Neural cell (in vitro differentiated cells): ENCODE results near the gene DNPEP. TPM values are rescaled to one million over a fixed set of nuclear protein-coding genes. Genes with fewer than 3 reads are reported as not detected.

Experiments
- H2AFZ ChIP-seq: fragments of 200-600, 300-800 bp; sonication (generic), shearing (Covaris generic); 2 replicates; pipeline ENCODE4 v1.6.0; 2014; ENCODE audit warnings: low read depth, mild to moderate bottlenecking, antibody characterized with exemption, low read length, moderate library complexity
- H3F3A ChIP-seq: fragments of 200-600 bp; shearing (Covaris generic); 2 replicates; pipeline ENCODE4 v1.6.1; 2016; ENCODE audit warnings: mild to moderate bottlenecking, moderate library complexity, mixed read lengths, antibody characterized with exemption, low read length; ENCODE audit not compliant: insufficient read depth, poor library complexity, severe bottlenecking
- H3K27ac ChIP-seq: fragments of 200-600, 300-800 bp; sonication (generic), shearing (Covaris generic); 2 replicates; pipeline ENCODE4 v1.5.1; 2014; ENCODE audit warnings: mild to moderate bottlenecking, low read length, moderate library complexity
- H3K27me3 ChIP-seq: fragments of 300-800, 200-600 bp; sonication (generic), shearing (Covaris generic); 2 replicates; pipeline ENCODE4 v1.6.0; 2014; ENCODE audit warnings: mild to moderate bottlenecking, low read depth, low read length, moderate library complexity; ENCODE audit not compliant: insufficient read depth
- H3K36me3 ChIP-seq: fragments of 300-800, 200-600 bp; sonication (generic), shearing (Covaris generic); 2 replicates; pipeline ENCODE4 v1.5.1; 2014; ENCODE audit warnings: mild to moderate bottlenecking, antibody characterized with exemption, low read length, moderate library complexity; ENCODE audit not compliant: insufficient read depth
- H3K4me2 ChIP-seq: fragments of 300-800, 200-600 bp; sonication (generic), shearing (Covaris generic); 2 replicates; pipeline ENCODE4 v1.6.0; 2014; ENCODE audit warnings: mild to moderate bottlenecking, low read length
- H3K4me3 ChIP-seq: fragments of 300-800, 200-600 bp; sonication (generic), shearing (Covaris generic); 2 replicates; pipeline ENCODE4 v1.5.1; 2014; ENCODE audit warnings: mild to moderate bottlenecking, low read length, moderate library complexity
- H3K79me2 ChIP-seq: fragments of 200-600 bp; shearing (Covaris generic); replicated peaks from 2 replicates; pipeline ENCODE4 v1.6.0; 2014; ENCODE audit warnings: mild to moderate bottlenecking, low read length, moderate library complexity; ENCODE audit not compliant: insufficient read depth
- H3K9ac ChIP-seq: fragments of 300-800, 200-600 bp; sonication (generic), shearing (Covaris generic); 2 replicates; pipeline ENCODE4 v1.6.1; 2016; ENCODE audit warnings: mild to moderate bottlenecking, low read length, mixed read lengths
- H3K9me2 ChIP-seq: fragments of 200-600 bp; shearing (Covaris generic); 2 replicates; pipeline ENCODE4 v1.6.1; 2016; ENCODE audit warnings: mild to moderate bottlenecking, low read length, mixed read lengths; ENCODE audit not compliant: insufficient read depth
- H3K9me3 ChIP-seq: fragments of 200-600, 300-800 bp; sonication (generic), shearing (Covaris generic); 2 replicates; pipeline ENCODE4 v1.6.1; 2016; ENCODE audit warnings: mild to moderate bottlenecking, mixed run types, low read length, moderate library complexity, mixed read lengths
- H4K20me1 ChIP-seq: fragments of 200-600 bp; shearing (Covaris generic); 2 replicates; pipeline ENCODE4 v1.6.1; 2016; ENCODE audit warnings: mild to moderate bottlenecking, mixed run types; ENCODE audit not compliant: insufficient read depth
- CTCF ChIP-seq: fragments of 450-650 bp; IDR thresholded peaks from 2 replicates; pipeline ENCODE4 v1.5.1; 2014; ENCODE audit warnings: antibody characterized with exemption, mild to moderate bottlenecking, moderate library complexity; ENCODE audit not compliant: poor library complexity, severe bottlenecking
- EP300 ChIP-seq: fragments of 450-650 bp; conservative IDR thresholded peaks from 2 replicates; pipeline ENCODE4 v1.6.1; 2014; ENCODE audit warnings: antibody characterized with exemption, mild to moderate bottlenecking, moderate library complexity; ENCODE audit not compliant: poor library complexity, severe bottlenecking
- EZH2 ChIP-seq: fragments of 200-600, 300-800 bp; shearing (Covaris generic), sonication (generic); IDR thresholded peaks from 2 replicates; pipeline ENCODE4 v1.6.1; 2014; ENCODE audit warnings: antibody characterized with exemption, low read length, borderline replicate concordance, mild to moderate bottlenecking; ENCODE audit not compliant: insufficient read depth, poor library complexity, severe bottlenecking
- MXI1 ChIP-seq: fragments of 450-650 bp; conservative IDR thresholded peaks from 2 replicates; pipeline ENCODE4 v1.6.1; 2014; ENCODE audit warnings: antibody characterized with exemption, mild to moderate bottlenecking; ENCODE audit not compliant: poor library complexity, severe bottlenecking
- POLR2AphosphoS5 ChIP-seq: IDR thresholded peaks from 2 replicates; pipeline ENCODE4 v1.6.1; 2012
- RAD21 ChIP-seq: fragments of 450-650 bp; conservative IDR thresholded peaks from 2 replicates; pipeline ENCODE4 v1.6.1; 2014; ENCODE audit warnings: antibody characterized with exemption, mild to moderate bottlenecking, moderate library complexity
- REST ChIP-seq: IDR thresholded peaks from 2 replicates; pipeline ENCODE4 v1.6.1; 2012; ENCODE audit warnings: borderline replicate concordance
- SMC3 ChIP-seq: fragments of 450-650 bp; conservative IDR thresholded peaks from 2 replicates; pipeline ENCODE4 v1.6.1; 2014; ENCODE audit warnings: antibody characterized with exemption, mild to moderate bottlenecking, moderate library complexity; ENCODE audit not compliant: poor library complexity
- TAF1 ChIP-seq: IDR thresholded peaks from 2 replicates; pipeline ENCODE4 v1.6.1; 2012; ENCODE audit warnings: low read depth
- polyA plus RNA-seq: library from polyadenylated mRNA; depleted of rRNA; stranded (reverse); fragments of >200 nt; gene quantifications from 2 replicates; pipeline ENCODE4 v1.2.3, GENCODE V29; 2014

Gene DNPEP
- polyA plus RNA-seq, 1 donor from 2014 or later: 11.9 TPM

- no peak within 1 kb of the TSS for H3K27ac ChIP-seq
- no peaks in the 10 kb centered on the region for H3K36me3 ChIP-seq
- H3K27me3 ChIP-seq: peaks cover 38% of the 10 kb centered on the region
- H3K4me2 ChIP-seq: no peak within 1 kb of the TSS
- no peaks in the 10 kb centered on the region for H3K79me2 ChIP-seq
- no peaks in the 10 kb centered on the region for H4K20me1 ChIP-seq
- peaks cover 13% of the 10 kb centered on the region for H3F3A ChIP-seq
- TF ChIP-seq SMC3 (no peak), MXI1 (no peak), CTCF (no peak), TAF1 (no peak), EP300 (no peak), EZH2 (no peak), REST (no peak), RAD21 (no peak), POLR2AphosphoS5 (no peak)
- no peaks in the 10 kb centered on the region for H3K9me2 ChIP-seq
- no peak within 1 kb of the TSS for H2AFZ ChIP-seq
- H3K9me3 ChIP-seq: no peaks in the 10 kb centered on the region
- no peak within 1 kb of the TSS for H3K9ac ChIP-seq
- no peak within 1 kb of the TSS for H3K4me3 ChIP-seq
These were observed 55.2 kb downstream of the DNPEP start, which contains the start of gene RESP18 for GRCh38 chr2:219332542-219332941. Gene RESP18, minus strand, starts transcription at chr2:219332744.

- H3K4me2 ChIP-seq: no peak overlapping the region
- no peak overlapping the region for H2AFZ ChIP-seq
- H3K79me2 ChIP-seq: no peaks in the 10 kb centered on the region
- no peaks in the 10 kb centered on the region for H3K9me3 ChIP-seq
- H3K9me2 ChIP-seq: no peaks in the 10 kb centered on the region
- no peak overlapping the region for H3K27ac ChIP-seq
- H3K36me3 ChIP-seq: no peaks in the 10 kb centered on the region
- no peaks in the 10 kb centered on the region for H4K20me1 ChIP-seq
- TF ChIP-seq MXI1 (no peak), REST (peak; percentile 74)
- peaks cover 38% of the 10 kb centered on the region for H3K27me3 ChIP-seq
- no peak overlapping the region for H3K9ac ChIP-seq
- H3F3A ChIP-seq: peaks cover 13% of the 10 kb centered on the region
- no peak overlapping the region for H3K4me3 ChIP-seq
These were observed 56.0 kb downstream of the DNPEP start for GRCh38 chr2:219331560-219332213.
